ENCODE measurements around the gene FCGR1A. TPM values are rescaled to one million over a fixed set of nuclear protein-coding genes. Genes with fewer than 3 reads are reported as not detected.
"Not testable (repeated sequence)": the region's sequence is repeated elsewhere in the genome, so short reads cannot be mapped to it uniquely, and the experiment has no call there.

The FCGR1A gene
- total RNA-seq (1 to 10 TPM in 2 of 4 donors, under 1 TPM in 2; 0.55 to 5.8 (median 2.1) TPM), polyA plus RNA-seq (10 to 100 TPM in 1 of 3 donors, 1 to 10 TPM in 2; 6.0 to 12.0 (median 7.9) TPM)

GRCh38 chr1:149782600-149782999, at the start of gene FCGR1A:
TSS of gene FCGR1A (plus strand) at chr1:149782694. CDS start at chr1:149782744, 50 bp downstream.
- H3K36me3 ChIP-seq; H3K4me3 ChIP-seq; intact Hi-C loops (cut with DNase I); H3K27ac ChIP-seq; DNase-seq; H3K4me1 ChIP-seq; H3K27me3 ChIP-seq; H3K9me3 ChIP-seq: not testable (repeated sequence)
- WGBS, 2 donors, result 67% methylated on average over 1 of the region's 2 CpGs; no CpG with 5 or more reads in 1 of the 2 donors

DNA sequence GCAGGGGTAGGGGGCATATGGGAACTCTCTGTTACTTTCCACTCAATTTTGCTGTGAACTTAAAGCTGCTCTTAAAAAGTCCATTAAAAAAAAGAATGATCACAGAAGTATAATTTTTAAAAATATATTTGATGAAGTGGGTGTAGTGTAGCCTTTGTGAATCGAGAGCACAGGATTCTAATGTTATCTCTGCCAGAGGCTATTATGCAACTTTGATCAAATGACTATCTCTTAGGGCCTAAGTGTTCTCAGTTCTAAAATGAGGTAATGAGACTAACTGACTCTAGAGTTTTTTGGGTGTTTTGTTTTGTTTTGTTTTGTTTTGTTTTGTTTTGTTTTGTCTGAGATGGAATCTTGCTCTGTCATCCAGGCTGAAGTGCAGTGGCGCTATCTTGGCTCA, 49.7 kb upstream of the FCGR1A start:
- intact Hi-C loops (cut with DNase I); H3K4me1 ChIP-seq; H3K36me3 ChIP-seq; DNase-seq; H3K4me3 ChIP-seq; H3K9me3 ChIP-seq; H3K27me3 ChIP-seq; H3K27ac ChIP-seq: not testable (repeated sequence)
- WGBS, 2 donors, result 100% methylated on average over 1 of the region's 2 CpGs

GRCh38 chr1:149734692-149735091, 47.8 kb upstream of the FCGR1A start:
- H3K36me3 ChIP-seq; intact Hi-C loops (cut with DNase I); H3K4me1 ChIP-seq; H3K27me3 ChIP-seq; DNase-seq; H3K9me3 ChIP-seq; H3K4me3 ChIP-seq; H3K27ac ChIP-seq: not testable (repeated sequence)
- WGBS, 2 donors, result 88 to 100% methylated on average over 1 of the region's 1 CpG

DNA sequence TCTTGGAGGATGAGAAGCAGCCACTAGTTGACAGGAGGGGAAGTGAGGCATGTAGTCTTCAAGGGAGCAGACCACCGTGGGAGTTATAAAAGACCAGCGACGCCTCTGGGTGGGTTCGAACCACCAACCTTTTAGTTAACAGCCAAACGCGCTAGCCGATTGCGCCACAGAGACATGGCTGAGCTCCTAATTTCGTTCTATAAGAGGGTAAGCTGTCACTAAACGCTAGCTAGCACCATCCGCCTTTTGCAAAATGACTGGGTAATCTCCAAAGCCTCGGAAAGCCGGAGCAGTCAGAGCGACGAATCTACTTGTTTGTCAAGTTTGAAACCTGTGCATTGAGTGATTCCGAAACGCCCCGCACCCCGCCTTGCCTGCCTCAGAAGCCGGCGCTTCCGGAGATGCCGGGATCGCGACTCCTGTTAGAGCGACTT, 42.3 kb upstream of the FCGR1A start:
- H3K4me3 ChIP-seq; H3K4me1 ChIP-seq; H3K27ac ChIP-seq; H3K9me3 ChIP-seq; H3K27me3 ChIP-seq; DNase-seq; H3K36me3 ChIP-seq; intact Hi-C loops (cut with DNase I): not testable (repeated sequence)
- 2 to 15% methylated on average over 26 of the region's 26 CpGs for WGBS, 2 donors

- intact Hi-C loops (cut with DNase I); H3K4me1 ChIP-seq; DNase-seq; H3K9me3 ChIP-seq; H3K36me3 ChIP-seq; H3K27ac ChIP-seq; H3K27me3 ChIP-seq; H3K4me3 ChIP-seq: not testable (repeated sequence)
- 9 to 26% methylated on average over 7 of the region's 13 CpGs for WGBS, 2 donors
These were observed 41.8 kb upstream of the FCGR1A start for GRCh38 chr1:149740590-149741230.

GRCh38 chr1:149741914-149742313, 40.6 kb upstream of the FCGR1A start:
- DNase-seq; H3K4me3 ChIP-seq; H3K9me3 ChIP-seq; intact Hi-C loops (cut with DNase I); H3K36me3 ChIP-seq; H3K27ac ChIP-seq; H3K4me1 ChIP-seq; H3K27me3 ChIP-seq: not testable (repeated sequence)
- 73 to 79% methylated on average over 2 of the region's 5 CpGs for WGBS, 2 donors

DNA sequence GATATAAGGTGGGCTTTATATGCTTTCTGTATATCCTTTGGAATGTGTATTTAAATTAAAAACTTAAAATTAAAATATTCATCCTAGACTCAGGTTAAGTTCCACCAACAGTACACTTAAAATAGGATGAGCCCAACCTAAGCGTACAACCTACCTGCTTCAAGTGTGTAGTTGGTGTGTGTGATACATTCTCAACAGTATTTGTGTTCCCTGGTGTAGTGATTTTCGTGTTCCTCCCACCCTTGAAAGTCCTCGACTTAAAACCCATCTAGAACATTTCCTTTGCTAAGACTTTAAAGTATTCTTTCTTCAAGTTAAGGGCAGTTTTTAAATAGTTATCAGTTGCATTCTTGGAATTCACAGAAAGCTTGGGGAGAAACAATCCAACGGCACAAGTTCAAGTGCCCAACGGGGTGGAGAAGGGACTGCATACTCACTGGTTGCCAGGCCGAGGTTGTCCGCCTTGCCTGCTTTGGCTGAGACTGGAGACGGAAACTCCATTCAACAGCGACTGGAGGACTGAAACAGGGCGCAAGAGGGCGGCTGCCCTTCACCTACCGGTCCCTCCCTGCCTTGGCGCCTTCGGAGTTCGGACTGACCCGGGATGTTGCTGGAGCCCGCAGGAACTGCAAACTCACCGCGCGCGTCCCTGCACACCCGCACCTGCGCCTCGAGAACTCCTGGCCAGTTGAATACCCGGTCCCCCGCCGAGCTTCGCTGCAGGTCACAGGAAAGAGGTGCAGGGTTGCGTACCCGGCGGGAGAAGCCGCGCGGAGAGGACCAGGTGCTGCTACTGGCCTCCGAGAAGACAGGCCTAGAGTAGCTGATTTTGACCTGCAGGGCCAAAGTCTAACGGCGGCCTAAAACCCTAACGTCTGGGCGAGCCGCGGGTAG, 35.8 kb upstream of the FCGR1A start:
- intact Hi-C loops (cut with DNase I); DNase-seq: not testable (repeated sequence)
- 23 to 43% methylated on average over 35 of the region's 41 CpGs for WGBS, 2 donors

DNA sequence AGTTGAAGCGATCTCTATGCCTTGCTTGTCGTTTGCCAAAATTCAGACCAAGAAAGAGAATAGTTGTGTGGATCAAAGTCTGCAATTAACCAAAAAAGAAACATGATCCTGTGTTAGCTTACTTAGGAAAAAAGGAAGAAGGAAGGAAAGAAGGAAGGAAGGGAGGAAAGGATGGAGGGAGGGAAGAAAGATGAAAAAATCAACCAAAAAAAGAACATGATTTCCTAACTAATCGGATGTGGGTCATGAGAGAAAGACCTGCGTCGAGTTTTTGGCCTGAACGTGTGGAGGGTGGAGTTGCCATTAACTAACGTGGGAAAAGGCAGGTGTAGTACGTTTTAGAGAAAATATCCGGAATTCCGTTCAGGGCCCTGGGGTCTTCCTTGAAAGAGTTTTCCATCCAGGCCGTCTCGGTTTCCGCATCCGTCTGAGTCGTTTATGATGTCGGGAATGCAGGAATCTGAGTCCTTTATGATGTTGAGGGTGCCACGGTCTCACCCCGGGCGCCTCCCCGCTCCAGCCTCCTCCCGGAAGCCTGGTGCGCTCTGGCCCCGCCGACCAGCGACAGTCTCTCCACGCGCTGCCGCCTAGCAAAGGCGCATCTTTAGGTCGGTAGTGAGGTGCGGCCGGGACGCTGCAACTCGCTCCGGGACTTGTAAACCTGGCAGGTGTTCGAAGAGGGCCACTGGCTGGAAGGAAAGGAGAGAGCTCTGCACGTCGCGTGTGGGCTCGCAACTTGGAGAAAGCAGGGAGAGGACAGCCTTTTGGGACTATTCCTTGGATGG, 34.9 kb upstream of the FCGR1A start:
- DNase-seq; H3K4me1 ChIP-seq; H3K36me3 ChIP-seq; H3K9me3 ChIP-seq; H3K27ac ChIP-seq; H3K4me3 ChIP-seq; intact Hi-C loops (cut with DNase I): not testable (repeated sequence)
- peaks cover 3 to 18% (median 4%) of the 10 kb centered on the region in 3 donors for H3K27me3 ChIP-seq
- WGBS, 2 donors, result 4 to 6% methylated on average over 24 of the region's 40 CpGs

More for the DNA sequence above, 35.8 kb upstream of the FCGR1A start:
- peaks cover 3 to 18% (median 4%) of the 10 kb centered on the region in 3 donors for H3K27me3 ChIP-seq
- not testable (repeated sequence) for H3K4me1 ChIP-seq, H3K27ac ChIP-seq, H3K9me3 ChIP-seq, H3K36me3 ChIP-seq, H3K4me3 ChIP-seq

GRCh38 chr1:149748144-149748500, 34.4 kb upstream of the FCGR1A start:
- H3K4me1 ChIP-seq; intact Hi-C loops (cut with DNase I); DNase-seq; H3K4me3 ChIP-seq; H3K36me3 ChIP-seq; H3K27ac ChIP-seq; H3K9me3 ChIP-seq: not testable (repeated sequence)
- 13 to 31% methylated on average over 8 of the region's 8 CpGs for WGBS, 2 donors
- peaks cover 3 to 18% (median 4%) of the 10 kb centered on the region in 3 donors for H3K27me3 ChIP-seq

DNA sequence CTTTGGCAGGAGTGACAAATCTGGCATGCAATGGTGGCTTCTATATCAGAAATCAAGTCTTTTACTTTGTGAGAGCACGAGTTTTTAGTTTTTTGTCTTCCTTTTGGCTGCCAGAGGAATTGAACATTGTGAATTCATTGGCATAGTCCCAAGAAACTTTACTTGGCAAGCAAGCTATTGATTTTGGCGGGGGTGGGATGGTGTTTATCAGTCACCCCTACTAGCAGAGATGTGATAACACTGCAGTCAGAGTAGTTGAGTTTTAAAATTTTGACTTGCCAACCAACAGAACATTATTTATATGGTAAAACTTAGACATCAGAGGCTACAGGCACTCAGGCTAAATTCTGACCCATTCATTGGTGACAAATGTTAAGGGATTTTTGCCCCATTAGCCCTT, 31.9 kb upstream of the FCGR1A start:
- H3K4me1 ChIP-seq; H3K36me3 ChIP-seq; H3K27ac ChIP-seq; H3K4me3 ChIP-seq; DNase-seq; intact Hi-C loops (cut with DNase I); H3K9me3 ChIP-seq: not testable (repeated sequence)
- 54 to 76% methylated on average over 1 of the region's 2 CpGs for WGBS, 2 donors
- peaks cover 3 to 18% (median 4%) of the 10 kb centered on the region in 3 donors for H3K27me3 ChIP-seq

DNA sequence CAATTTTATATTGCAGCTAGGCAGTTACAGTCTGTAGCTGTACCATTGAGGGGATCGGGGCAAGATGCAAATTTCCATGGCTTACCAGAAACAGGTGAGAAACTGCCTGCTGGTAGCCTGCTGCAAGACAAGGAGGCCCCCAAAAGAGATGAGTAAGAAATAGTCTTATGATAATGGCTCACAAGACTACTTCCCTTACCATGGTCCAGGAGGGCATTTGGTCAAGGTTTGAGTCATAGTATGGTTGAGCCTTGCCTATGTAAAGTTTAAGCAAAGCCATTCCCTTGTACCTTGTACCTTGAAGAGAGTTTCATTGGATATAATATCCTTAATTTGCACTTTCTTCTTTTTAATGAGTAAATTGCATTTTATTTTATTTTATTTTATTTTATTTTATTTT, 30.3 kb upstream of the FCGR1A start:
- DNase-seq; H3K4me1 ChIP-seq; H3K36me3 ChIP-seq; H3K4me3 ChIP-seq; H3K27me3 ChIP-seq; intact Hi-C loops (cut with DNase I); H3K27ac ChIP-seq; H3K9me3 ChIP-seq: not testable (repeated sequence)
- WGBS, 2 donors, result 82 to 97% methylated on average over 1 of the region's 1 CpG

DNA sequence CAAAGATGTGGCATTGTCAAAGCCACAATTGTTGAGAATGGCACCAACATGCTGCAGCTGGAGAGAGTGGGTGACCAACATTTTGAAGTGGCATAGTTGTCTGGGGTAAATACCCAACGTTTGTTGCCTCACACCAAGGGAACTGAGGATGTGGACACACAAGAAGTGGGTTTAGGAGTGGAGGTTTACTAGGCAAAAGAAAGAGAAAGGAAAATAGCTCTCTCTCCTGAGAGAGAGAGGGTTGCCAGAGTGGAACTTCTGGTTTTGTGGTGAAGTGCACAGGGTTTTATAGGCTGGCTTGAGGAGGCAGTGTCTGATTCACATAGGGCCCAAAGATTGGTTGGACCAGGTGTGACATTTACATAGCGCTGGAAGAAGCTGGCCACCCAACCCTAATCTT, 29.0 kb upstream of the FCGR1A start:
- H3K9me3 ChIP-seq; H3K27ac ChIP-seq; H3K4me3 ChIP-seq; H3K27me3 ChIP-seq; intact Hi-C loops (cut with DNase I); H3K36me3 ChIP-seq; DNase-seq; H3K4me1 ChIP-seq: not testable (repeated sequence)
- 38 to 59% methylated on average over 1 of the region's 2 CpGs for WGBS, 2 donors
